HG03108 (cell line): ENCODE data around the gene SUGCT.

Experiments
- ATAC-seq: cut with Tn5 transposase; IDR thresholded peaks from one replicate; pipeline ENCODE4 v1.9.1; 2021; ENCODE audit warnings: moderate library complexity; ENCODE audit not compliant: unreplicated experiment

Gene SUGCT

GRCh38 chr7:40457776-40458480, 323.1 kb downstream of the SUGCT start:
- no peak for ATAC-seq

- no peak for ATAC-seq
Measured at GRCh38 chr7:40463446-40463845, 328.6 kb downstream of the SUGCT start.

- ATAC-seq = no peak
Measured at GRCh38 chr7:40468891-40469864, 334.4 kb downstream of the SUGCT start.

- no peak for ATAC-seq
Measured at GRCh38 chr7:40470091-40470592, 335.3 kb downstream of the SUGCT start.

- ATAC-seq = no peak
Measured at GRCh38 chr7:40470817-40471216, 336.0 kb downstream of the SUGCT start.

GRCh38 chr7:40471891-40472290, 337.1 kb downstream of the SUGCT start:
- ATAC-seq = no peak

GRCh38 chr7:40474790-40475680, 340.2 kb downstream of the SUGCT start:
- peak; percentile 97 for ATAC-seq

- ATAC-seq = no peak
Measured at GRCh38 chr7:40475681-40475982, 340.8 kb downstream of the SUGCT start.

GRCh38 chr7:40477094-40477493, 342.3 kb downstream of the SUGCT start:
- ATAC-seq = no peak

- ATAC-seq = no peak
Measured at GRCh38 chr7:40482845-40483244, 348.0 kb downstream of the SUGCT start.

- ATAC-seq = no peak
Measured at GRCh38 chr7:40483630-40484029, 348.8 kb downstream of the SUGCT start.

- ATAC-seq = no peak
Measured at GRCh38 chr7:40489844-40490602, 355.2 kb downstream of the SUGCT start.

- no peak for ATAC-seq
Measured at GRCh38 chr7:40490603-40490924, 355.8 kb downstream of the SUGCT start.

- ATAC-seq = no peak
Measured at GRCh38 chr7:40492946-40493345, 358.1 kb downstream of the SUGCT start.

- ATAC-seq = no peak
Measured at GRCh38 chr7:40493609-40494051, 358.8 kb downstream of the SUGCT start.

- no peak for ATAC-seq
Measured at GRCh38 chr7:40498924-40499510, 364.2 kb downstream of the SUGCT start.

GRCh38 chr7:40499718-40500117, 364.9 kb downstream of the SUGCT start:
- ATAC-seq = no peak

- ATAC-seq = no peak
Measured at GRCh38 chr7:40500219-40500618, 365.4 kb downstream of the SUGCT start.

GRCh38 chr7:40502359-40502758, 367.6 kb downstream of the SUGCT start:
- ATAC-seq = no peak

- no peak for ATAC-seq
Measured at GRCh38 chr7:40506158-40506557, 371.4 kb downstream of the SUGCT start.
